ENCODE results near the gene SCARF2. TPM values are rescaled to one million over a fixed set of nuclear protein-coding genes. Genes with fewer than 3 reads are reported as not detected.

Gene SCARF2
- total and polyA plus RNA-seq, 4 donors, result 8.5 to 35.4 (median 27.8) TPM

- H3K4me3 ChIP-seq (ENCODE audit: low read length in 2 of 2), result no peak overlapping the region
- 77 to 84% methylated on average over 11 of the region's 11 CpGs for WGBS, 2 donors
- intact Hi-C loops (cut with DNase I), result no loop called here
- H3K27ac ChIP-seq (ENCODE audit: low read depth in 1 of 2, low read length in 2 of 2), result no peak overlapping the region
- H3K9me3 ChIP-seq (ENCODE audit: control insufficient read depth, low read length), result no peaks in the 10 kb centered on the region
- ATAC-seq (ENCODE audit: low FRiP score) (no peak), DNase-seq (peak in 1 of 2 donors; percentile 39)
- H3K4me1 ChIP-seq (ENCODE audit: control insufficient read depth in 1 of 2, insufficient read depth in 2 of 2, low read length in 2 of 2), result no peaks in the 10 kb centered on the region
- no peaks in the 10 kb centered on the region for H3K27me3 ChIP-seq (ENCODE audit: control insufficient read depth in 1 of 2, insufficient read depth in 2 of 2, low read length in 1 of 2)
- peaks cover 0 to 6% of the 10 kb centered on the region in 2 donors for H3K36me3 ChIP-seq (ENCODE audit: control insufficient read depth in 1 of 2, insufficient read depth in 2 of 2, low read length in 1 of 2)
Observed at GRCh38 chr22:20464096-20464614, 26.5 kb upstream of the SCARF2 start.

GRCh38 chr22:20463324-20464095 is 25.9 kb upstream of the SCARF2 start:
- DNase-seq (peak in 1 of 2 donors; percentile 19), ATAC-seq (ENCODE audit: low FRiP score) (no peak)
- Histone ChIP-seq H3K27ac (ENCODE audit: low read depth in 1 of 2, low read length in 2 of 2) (no peak overlapping the region), H3K27me3 (ENCODE audit: control insufficient read depth in 1 of 2, insufficient read depth in 2 of 2, low read length in 1 of 2) (no peaks in the 10 kb centered on the region), H3K4me1 (ENCODE audit: control insufficient read depth in 1 of 2, insufficient read depth in 2 of 2, low read length in 2 of 2) (no peaks in the 10 kb centered on the region), H3K36me3 (ENCODE audit: control insufficient read depth in 1 of 2, insufficient read depth in 2 of 2, low read length in 1 of 2) (peaks cover 0 to 6% of the 10 kb centered on the region in 2 donors), H3K9me3 (ENCODE audit: control insufficient read depth, low read length) (no peaks in the 10 kb centered on the region), H3K4me3 (ENCODE audit: low read length in 2 of 2) (no peak overlapping the region)
- intact Hi-C loops (cut with DNase I), result no loop called here
- WGBS, 2 donors, result 76 to 78% methylated on average over 2 of the region's 2 CpGs

- peaks cover 0 to 6% of the 10 kb centered on the region in 2 donors for H3K36me3 ChIP-seq (ENCODE audit: control insufficient read depth in 1 of 2, insufficient read depth in 2 of 2, low read length in 1 of 2)
- ATAC-seq (ENCODE audit: low FRiP score) (no peak), DNase-seq (peak in 1 of 2 donors; percentile 63)
- no peaks in the 10 kb centered on the region for H3K4me1 ChIP-seq (ENCODE audit: control insufficient read depth in 1 of 2, insufficient read depth in 2 of 2, low read length in 2 of 2)
- no peak overlapping the region for H3K27ac ChIP-seq (ENCODE audit: low read depth in 1 of 2, low read length in 2 of 2)
- H3K27me3 ChIP-seq (ENCODE audit: control insufficient read depth in 1 of 2, insufficient read depth in 2 of 2, low read length in 1 of 2), result no peaks in the 10 kb centered on the region
- 92 to 95% methylated on average over 4 of the region's 4 CpGs for WGBS, 2 donors
- no peak overlapping the region for H3K4me3 ChIP-seq (ENCODE audit: low read length in 2 of 2)
- intact Hi-C loops (cut with DNase I), result no loop called here
- H3K9me3 ChIP-seq (ENCODE audit: control insufficient read depth, low read length), result no peaks in the 10 kb centered on the region
Observed at GRCh38 chr22:20459862-20460261, 22.2 kb upstream of the SCARF2 start.

- Histone ChIP-seq H3K4me1 (ENCODE audit: control insufficient read depth in 1 of 2, insufficient read depth in 2 of 2, low read length in 2 of 2) (no peaks in the 10 kb centered on the region), H3K9me3 (ENCODE audit: control insufficient read depth, low read length) (no peaks in the 10 kb centered on the region), H3K4me3 (ENCODE audit: low read length in 2 of 2) (no peak overlapping the region), H3K27ac (ENCODE audit: low read depth in 1 of 2, low read length in 2 of 2) (no peak overlapping the region), H3K27me3 (ENCODE audit: control insufficient read depth in 1 of 2, insufficient read depth in 2 of 2, low read length in 1 of 2) (no peaks in the 10 kb centered on the region), H3K36me3 (ENCODE audit: control insufficient read depth in 1 of 2, insufficient read depth in 2 of 2, low read length in 1 of 2) (peaks cover 0 to 6% of the 10 kb centered on the region in 2 donors)
- DNase-seq (peak in 1 of 2 donors; percentile 11), ATAC-seq (ENCODE audit: low FRiP score) (no peak)
- 92 to 96% methylated on average over 3 of the region's 3 CpGs for WGBS, 2 donors
- intact Hi-C loops (cut with DNase I), result no loop called here
Observed at GRCh38 chr22:20459152-20459542, 21.5 kb upstream of the SCARF2 start.

- Histone ChIP-seq H3K36me3 (ENCODE audit: control insufficient read depth in 1 of 2, insufficient read depth in 2 of 2, low read length in 1 of 2) (peaks cover 0 to 3% of the 10 kb centered on the region in 2 donors), H3K27me3 (ENCODE audit: control insufficient read depth in 1 of 2, insufficient read depth in 2 of 2, low read length in 1 of 2) (no peaks in the 10 kb centered on the region), H3K4me1 (ENCODE audit: control insufficient read depth in 1 of 2, insufficient read depth in 2 of 2, low read length in 2 of 2) (no peaks in the 10 kb centered on the region), H3K27ac (ENCODE audit: low read depth in 1 of 2, low read length in 2 of 2) (no peak overlapping the region), H3K9me3 (ENCODE audit: control insufficient read depth, low read length) (no peaks in the 10 kb centered on the region), H3K4me3 (ENCODE audit: low read length in 2 of 2) (no peak overlapping the region)
- 65 to 70% methylated on average over 8 of the region's 8 CpGs for WGBS, 2 donors
- ATAC-seq (ENCODE audit: low FRiP score) (no peak), DNase-seq (peak in 1 of 2 donors; percentile 64)
- intact Hi-C loops (cut with DNase I), result no loop called here
Observed at GRCh38 chr22:20458530-20459151, 21.0 kb upstream of the SCARF2 start.

GRCh38 chr22:20457506-20458240 is 20.0 kb upstream of the SCARF2 start:
- Histone ChIP-seq H3K4me1 (ENCODE audit: control insufficient read depth in 1 of 2, insufficient read depth in 2 of 2, low read length in 2 of 2) (no peaks in the 10 kb centered on the region), H3K9me3 (ENCODE audit: control insufficient read depth, low read length) (no peaks in the 10 kb centered on the region), H3K4me3 (ENCODE audit: low read length in 2 of 2) (no peak overlapping the region), H3K27me3 (ENCODE audit: control insufficient read depth in 1 of 2, insufficient read depth in 2 of 2, low read length in 1 of 2) (no peaks in the 10 kb centered on the region), H3K27ac (ENCODE audit: low read depth in 1 of 2, low read length in 2 of 2) (no peak overlapping the region), H3K36me3 (ENCODE audit: control insufficient read depth in 1 of 2, insufficient read depth in 2 of 2, low read length in 1 of 2) (peaks cover 0 to 2% of the 10 kb centered on the region in 2 donors)
- 92 to 95% methylated on average over 15 of the region's 15 CpGs for WGBS, 2 donors
- ATAC-seq (ENCODE audit: low FRiP score), result no peak
- intact Hi-C loops (cut with DNase I), result no loop called here
- DNase-seq, result peak in 1 of 2 donors; percentile 50

GRCh38 chr22:20456722-20457076 is 19.1 kb upstream of the SCARF2 start:
- Histone ChIP-seq H3K9me3 (ENCODE audit: control insufficient read depth, low read length) (no peaks in the 10 kb centered on the region), H3K4me1 (ENCODE audit: control insufficient read depth in 1 of 2, insufficient read depth in 2 of 2, low read length in 2 of 2) (no peaks in the 10 kb centered on the region), H3K36me3 (ENCODE audit: control insufficient read depth in 1 of 2, insufficient read depth in 2 of 2, low read length in 1 of 2) (peaks cover 0 to 2% of the 10 kb centered on the region in 2 donors), H3K27me3 (ENCODE audit: control insufficient read depth in 1 of 2, insufficient read depth in 2 of 2, low read length in 1 of 2) (no peaks in the 10 kb centered on the region), H3K27ac (ENCODE audit: low read depth in 1 of 2, low read length in 2 of 2) (no peak overlapping the region), H3K4me3 (ENCODE audit: low read length in 2 of 2) (no peak overlapping the region)
- DNase-seq (peak in 1 of 2 donors; percentile 33), ATAC-seq (ENCODE audit: low FRiP score) (no peak)
- intact Hi-C loops (cut with DNase I), result loop anchor here (1.0 kb wide), 1 partner anchor 38 kb away; no protein-coding TSS in a partner anchor
- WGBS, 2 donors, result 93 to 95% methylated on average over 3 of the region's 3 CpGs

- no peaks in the 10 kb centered on the region for H3K4me1 ChIP-seq (ENCODE audit: control insufficient read depth in 1 of 2, insufficient read depth in 2 of 2, low read length in 2 of 2)
- DNase-seq, result peak; percentile 82 to 88
Observed at GRCh38 chr22:20456064-20456721, 18.6 kb upstream of the SCARF2 start.

More at GRCh38 chr22:20456064-20456721, 18.6 kb upstream of the SCARF2 start:
- intact Hi-C loops (cut with DNase I), result loop anchor here (1.0 kb wide), 1 partner anchor 38 kb away; no protein-coding TSS in a partner anchor
- WGBS, 2 donors, result 14 to 17% methylated on average over 6 of the region's 6 CpGs
- Histone ChIP-seq H3K27ac (ENCODE audit: low read depth in 1 of 2, low read length in 2 of 2) (no peak overlapping the region), H3K36me3 (ENCODE audit: control insufficient read depth in 1 of 2, insufficient read depth in 2 of 2, low read length in 1 of 2) (peaks cover 0 to 2% of the 10 kb centered on the region in 2 donors), H3K27me3 (ENCODE audit: control insufficient read depth in 1 of 2, insufficient read depth in 2 of 2, low read length in 1 of 2) (no peaks in the 10 kb centered on the region), H3K9me3 (ENCODE audit: control insufficient read depth, low read length) (no peaks in the 10 kb centered on the region), H3K4me3 (ENCODE audit: low read length in 2 of 2) (no peak overlapping the region)
- ATAC-seq (ENCODE audit: low FRiP score), result peak; percentile 87

Measured in aorta (tissue), 5 donors.